Brain pericyte (primary cell): Measurements from ENCODE around the gene FEZ2.
"Not testable (repeated sequence)": the region's sequence is repeated elsewhere in the genome, so short reads cannot be mapped to it uniquely, and the experiment has no call there.

Experiments used
- DNase-seq: peaks from one replicate; pipeline ENCODE4 v3.0.0-alpha.2; 2012; ENCODE audit warnings: low read depth, low spot score

Gene FEZ2

GRCh38 chr2:36597532-36598377, at the start of gene FEZ2:
Gene FEZ2 (minus strand): TSS chr2:36598168. CDS start chr2:36598142, 26 bp downstream.
- peak; percentile 4 for DNase-seq

GRCh38 chr2:36634981-36635597, 37.1 kb upstream of the FEZ2 start:
- DNase-seq: no peak

- DNase-seq: no peak
These were observed 35.6 kb upstream of the FEZ2 start for GRCh38 chr2:36633470-36634092.

GRCh38 chr2:36626756-36627155, 28.8 kb upstream of the FEZ2 start:
- no peak for DNase-seq

- DNase-seq: no peak
These were observed 28.1 kb upstream of the FEZ2 start for GRCh38 chr2:36626071-36626470.

- no peak for DNase-seq
These were observed 27.3 kb upstream of the FEZ2 start for GRCh38 chr2:36625304-36625703.

GRCh38 chr2:36620321-36620720, 22.4 kb upstream of the FEZ2 start:
- DNase-seq: no peak

- peak; percentile 18 for DNase-seq
These were observed 20.4 kb upstream of the FEZ2 start for GRCh38 chr2:36618381-36618780.

GRCh38 chr2:36616947-36617346, 19.0 kb upstream of the FEZ2 start:
- DNase-seq: no peak

- peak; percentile 33 for DNase-seq
These were observed 17.3 kb upstream of the FEZ2 start for GRCh38 chr2:36615222-36615621.

- DNase-seq: no peak
These were observed 15.8 kb upstream of the FEZ2 start for GRCh38 chr2:36613801-36614200.

GRCh38 chr2:36611316-36611990, 13.5 kb upstream of the FEZ2 start:
- DNase-seq: no peak

GRCh38 chr2:36609507-36609906, 11.5 kb upstream of the FEZ2 start:
- no peak for DNase-seq

GRCh38 chr2:36607947-36608346, 10.0 kb upstream of the FEZ2 start:
- DNase-seq: no peak

GRCh38 chr2:36606925-36607324, 9.0 kb upstream of the FEZ2 start:
- no peak for DNase-seq

GRCh38 chr2:36605273-36605672, 7.3 kb upstream of the FEZ2 start:
- no peak for DNase-seq

- not testable (repeated sequence) for DNase-seq
These were observed 5.7 kb upstream of the FEZ2 start for GRCh38 chr2:36603629-36604028.

GRCh38 chr2:36597003-36597531, 901 bp downstream of the FEZ2 start:
- no peak for DNase-seq

- DNase-seq: no peak
These were observed 1.6 kb downstream of the FEZ2 start for GRCh38 chr2:36596397-36596796.

GRCh38 chr2:36594849-36595248, 3.1 kb downstream of the FEZ2 start:
- DNase-seq: no peak

- DNase-seq: no peak
These were observed 8.7 kb downstream of the FEZ2 start for GRCh38 chr2:36589230-36589630.

- no peak for DNase-seq
These were observed 10.4 kb downstream of the FEZ2 start for GRCh38 chr2:36587556-36587955.
